ENCODE data around the gene NAT10.
A peak's percentile ranks its signal among the peaks of the same experiment; 100 is the strongest.

Gene NAT10

DNA sequence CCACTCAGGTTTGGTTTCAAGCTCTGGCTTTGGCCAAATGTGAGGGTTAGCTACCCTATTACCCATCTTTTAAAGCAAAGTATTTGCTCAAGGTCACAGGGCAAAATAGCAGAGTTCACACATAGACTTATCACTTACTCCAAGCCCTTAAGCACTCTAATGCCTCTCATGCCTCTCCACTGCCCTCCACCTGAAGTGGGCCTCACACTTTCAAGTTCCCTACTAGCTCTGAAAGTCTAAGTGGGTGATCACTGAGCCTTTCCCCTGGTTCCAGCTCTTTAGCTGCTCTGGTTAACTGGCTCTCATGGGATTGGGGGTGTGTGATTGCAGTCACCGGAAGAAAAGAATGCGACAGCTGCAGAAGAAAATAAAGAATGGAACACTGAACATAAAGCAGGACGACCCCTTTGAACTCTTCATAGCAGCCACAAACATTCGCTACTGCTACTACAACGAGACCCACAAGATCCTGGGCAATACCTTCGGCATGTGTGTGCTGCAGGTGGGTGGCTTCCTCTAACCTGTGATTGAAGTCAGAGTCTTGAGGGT, 6.4 kb downstream of the NAT10 start:
- no peak for DNase-seq

DNA sequence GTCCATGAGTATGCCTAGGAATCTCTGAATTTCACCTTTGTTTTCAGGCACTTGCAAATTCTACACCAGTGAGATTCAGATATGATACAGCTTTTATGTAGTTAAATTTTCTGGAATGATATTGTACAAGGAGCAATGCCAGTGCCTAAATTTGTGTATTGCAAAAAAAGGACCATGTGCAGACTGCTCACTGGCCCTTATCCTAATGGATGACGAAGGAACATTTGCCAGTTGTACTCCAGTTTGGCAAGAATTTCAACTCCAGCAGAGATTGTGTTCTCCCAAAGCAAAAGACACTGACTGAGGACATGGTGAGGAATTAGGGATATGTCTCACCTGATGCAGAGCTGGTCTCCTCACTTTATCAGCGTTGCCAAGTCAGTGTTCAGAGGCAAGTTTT, 8.6 kb downstream of the NAT10 start:
- DNase-seq, result no peak

DNA sequence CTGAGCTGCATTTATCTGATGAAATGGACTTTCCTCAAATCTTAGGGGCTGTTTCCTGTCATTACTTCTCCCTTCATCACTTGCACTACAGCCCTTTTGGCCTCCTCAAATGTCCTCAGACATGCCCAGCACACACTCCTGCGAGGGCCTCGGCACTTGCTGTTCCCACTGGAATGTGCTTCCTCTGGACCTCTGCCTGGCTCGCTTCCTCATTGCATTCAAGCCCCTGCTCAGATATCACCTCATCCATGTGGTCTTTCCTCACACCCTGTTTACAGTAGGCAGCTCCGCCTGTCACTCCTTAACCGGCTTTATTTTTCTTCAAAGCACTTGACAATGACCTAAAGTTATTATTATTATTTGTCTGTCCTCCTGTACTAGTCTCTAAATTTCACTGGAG, 9.0 kb downstream of the NAT10 start:
- no peak for DNase-seq

- DNase-seq, result no peak
These were observed 15.2 kb downstream of the NAT10 start for GRCh38 chr11:34120651-34121050.

- no peak for DNase-seq
These were observed 19.6 kb downstream of the NAT10 start for GRCh38 chr11:34124885-34125668.

DNA sequence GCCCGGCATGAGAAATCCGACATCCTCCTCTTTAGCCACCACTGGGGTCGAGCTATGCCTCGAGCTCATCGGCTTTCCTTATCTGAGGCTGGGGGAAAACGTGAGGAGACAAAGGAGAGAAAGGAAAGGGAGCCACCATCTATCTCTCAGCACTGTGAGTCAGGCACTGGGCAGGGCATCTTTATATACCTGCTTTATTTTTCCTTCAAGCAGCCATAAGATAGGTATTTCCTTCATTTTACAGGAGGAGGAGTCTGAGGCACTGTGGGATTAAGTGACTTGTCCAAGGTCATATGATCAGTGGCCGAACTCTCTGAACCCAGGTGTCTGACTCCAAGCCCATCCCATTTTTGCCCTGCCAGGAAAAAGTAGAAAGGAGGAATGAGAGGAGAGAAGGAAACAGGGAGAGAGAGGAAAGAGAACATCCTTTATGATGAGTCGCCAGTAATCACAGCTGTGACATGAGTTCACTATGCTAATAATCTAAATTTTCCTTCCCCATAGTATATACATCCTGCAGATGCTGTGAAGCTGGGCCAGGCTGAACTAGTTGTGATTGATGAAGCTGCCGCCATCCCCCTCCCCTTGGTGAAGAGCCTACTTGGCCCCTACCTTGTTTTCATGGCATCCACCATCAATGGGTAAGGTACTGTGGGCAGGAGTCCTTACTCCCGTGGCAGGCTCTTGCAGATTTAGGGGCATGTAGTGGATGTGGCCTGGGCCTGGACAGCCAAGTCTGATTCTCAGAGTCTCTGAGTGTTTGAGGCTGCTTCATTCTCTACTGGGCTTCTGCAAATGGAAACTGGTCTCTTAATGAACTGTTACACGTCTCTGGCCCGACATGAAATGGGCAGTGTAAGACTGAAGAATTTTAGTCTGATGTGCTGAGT, 21.8 kb downstream of the NAT10 start:
- no peak for DNase-seq

DNA sequence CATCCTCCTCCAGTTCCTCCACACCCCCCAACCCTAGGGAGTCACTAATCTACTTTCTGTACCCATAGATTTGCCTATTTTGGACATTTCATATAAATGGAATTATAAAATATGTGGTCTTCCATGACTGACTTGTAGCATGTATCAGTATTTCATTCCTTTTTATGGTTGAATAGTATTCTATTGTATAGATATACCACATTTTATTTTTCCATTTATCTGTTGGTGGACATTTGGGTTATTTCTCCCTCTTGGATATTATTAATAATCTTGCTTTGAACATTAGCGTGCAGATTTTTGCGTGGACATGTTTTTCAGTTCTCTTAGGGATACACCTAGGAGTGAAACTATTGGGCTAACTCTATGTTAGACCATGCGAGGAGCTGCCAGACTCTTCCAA, 23.4 kb downstream of the NAT10 start:
- DNase-seq, result no peak

DNA sequence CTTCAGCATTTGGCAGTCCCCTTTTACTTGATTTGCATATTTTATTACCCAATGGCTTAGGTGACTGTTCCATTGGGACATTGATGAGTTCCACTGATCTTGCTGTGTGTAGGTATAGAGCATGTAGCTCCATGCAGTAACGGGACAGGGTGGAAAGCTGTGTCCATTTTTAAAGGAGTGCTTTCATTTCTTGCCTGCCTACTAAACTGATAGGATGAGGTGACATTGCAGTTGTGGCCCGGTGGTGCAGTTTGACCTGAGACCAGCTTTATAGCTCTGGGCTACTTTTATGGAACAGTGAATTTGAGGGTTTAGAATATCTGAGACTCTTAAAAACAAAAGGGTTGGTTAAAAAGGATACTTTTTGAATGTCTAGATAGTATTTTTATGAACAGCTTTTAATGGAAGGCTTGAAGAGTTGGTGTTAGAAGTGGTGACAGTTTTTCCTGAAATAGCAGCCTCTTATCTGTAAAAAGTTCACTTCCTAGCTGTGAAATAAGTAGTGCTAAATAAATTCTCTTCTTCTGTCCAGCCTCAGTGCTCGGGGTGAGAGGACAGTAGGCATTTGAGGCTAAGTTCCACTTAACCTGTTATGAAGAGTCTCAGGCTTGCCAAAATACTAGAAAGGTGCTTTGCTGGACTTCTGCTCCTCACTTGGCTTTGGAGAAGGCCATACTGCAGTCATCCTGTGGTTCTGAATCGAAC, 27.0 kb downstream of the NAT10 start:
- no peak for DNase-seq

DNA sequence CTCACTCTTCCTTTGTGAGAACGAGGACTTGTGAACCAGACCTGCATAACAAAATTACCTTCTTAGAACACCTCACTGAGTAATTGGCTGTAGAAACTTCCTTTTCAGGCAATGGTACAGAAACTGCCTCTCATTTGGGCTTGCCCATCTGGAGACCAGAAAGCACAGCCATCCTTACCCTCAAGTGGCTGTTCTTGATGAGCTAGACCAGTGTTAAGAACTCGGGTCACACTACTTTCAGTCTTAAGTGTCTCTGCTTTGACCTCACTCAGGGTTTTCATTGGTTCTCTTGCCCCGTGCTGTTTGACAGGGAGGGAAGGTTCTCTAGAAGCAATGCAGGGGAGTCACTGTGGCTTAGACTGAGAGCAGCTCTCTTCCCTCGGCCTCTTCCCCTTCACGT, 29.3 kb downstream of the NAT10 start:
- DNase-seq, result no peak

- DNase-seq, result no peak
These were observed 30.0 kb downstream of the NAT10 start for GRCh38 chr11:34135439-34135838.

DNA sequence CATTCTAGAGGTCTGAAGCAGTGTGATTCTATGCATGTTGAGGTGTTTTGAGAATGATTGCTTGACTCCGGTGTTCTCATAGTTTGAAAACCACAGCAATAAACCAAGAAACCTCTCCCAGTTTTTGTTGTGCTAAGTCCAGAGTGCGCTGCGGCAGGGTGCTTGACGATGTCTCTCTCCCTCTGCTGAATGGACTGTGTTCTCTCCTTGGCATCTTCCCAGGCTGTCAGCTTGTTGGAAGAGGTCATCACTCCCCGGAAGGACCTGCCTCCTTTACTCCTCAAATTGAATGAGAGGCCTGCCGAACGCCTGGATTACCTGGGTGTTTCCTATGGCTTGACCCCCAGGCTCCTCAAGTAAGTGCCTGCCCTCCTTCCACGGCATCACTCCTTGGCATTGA, 31.0 kb downstream of the NAT10 start:
- DNase-seq, result no peak

DNA sequence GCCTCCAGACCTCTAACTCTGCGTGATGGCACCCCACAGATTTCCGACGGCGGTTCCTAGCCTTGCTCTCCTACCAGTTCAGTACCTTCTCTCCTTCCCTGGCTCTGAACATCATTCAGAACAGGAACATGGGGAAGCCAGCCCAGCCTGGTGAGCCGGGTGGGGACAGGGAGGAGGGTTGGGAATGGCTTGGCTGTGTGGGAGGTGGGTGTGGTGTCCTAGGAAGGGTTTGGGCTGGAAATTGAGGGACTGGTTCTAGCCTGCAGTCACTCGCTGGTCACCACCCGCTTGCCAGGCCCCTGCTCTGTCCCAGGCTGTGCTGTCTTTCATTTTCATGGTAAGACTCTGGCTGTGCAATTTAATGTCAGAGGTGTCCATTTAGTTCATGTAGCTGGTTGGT, 33.9 kb downstream of the NAT10 start:
- no peak for DNase-seq

DNA sequence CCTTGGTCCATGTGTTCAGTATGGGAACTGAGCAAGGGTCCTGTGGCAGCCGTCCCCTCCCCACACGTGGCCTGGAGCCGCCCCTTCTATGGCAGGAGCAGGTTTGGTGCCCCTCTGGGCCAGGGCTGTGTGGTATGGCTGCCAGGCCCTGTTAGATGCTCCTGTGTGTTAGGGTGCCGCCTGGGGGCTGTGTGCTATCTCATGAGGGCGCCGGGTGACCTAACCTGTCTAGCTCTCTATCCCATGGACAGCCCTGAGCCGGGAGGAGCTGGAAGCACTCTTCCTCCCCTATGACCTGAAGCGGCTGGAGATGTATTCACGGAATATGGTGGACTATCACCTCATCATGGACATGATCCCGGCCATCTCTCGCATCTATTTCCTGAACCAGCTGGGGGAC, 34.7 kb downstream of the NAT10 start:
- DNase-seq, result no peak

GRCh38 chr11:34143048-34143447, 37.6 kb downstream of the NAT10 start:
- no peak for DNase-seq

DNA sequence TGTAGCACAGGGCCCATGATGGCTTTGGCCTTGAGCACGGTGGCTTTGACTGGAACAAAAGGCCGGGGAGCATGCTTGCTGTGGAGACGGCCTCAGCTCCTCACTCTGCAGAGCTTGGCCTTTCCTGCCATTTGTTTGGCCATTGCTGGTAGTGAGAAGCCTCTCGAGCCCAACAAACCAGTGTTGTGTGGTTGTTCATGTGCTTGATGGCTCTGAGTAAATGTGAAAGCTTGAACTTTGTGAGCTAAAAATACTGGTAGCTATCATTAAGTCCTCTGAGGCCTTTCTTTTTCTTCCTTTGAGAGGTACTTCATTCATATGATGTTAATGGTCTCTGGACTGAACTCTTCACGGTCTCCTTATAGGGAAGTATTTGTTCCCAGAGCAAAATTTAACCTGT, 39.6 kb downstream of the NAT10 start:
- no peak for DNase-seq

GRCh38 chr11:34145847-34146381, 40.5 kb downstream of the NAT10 start:
- DNase-seq, result no peak

DNA sequence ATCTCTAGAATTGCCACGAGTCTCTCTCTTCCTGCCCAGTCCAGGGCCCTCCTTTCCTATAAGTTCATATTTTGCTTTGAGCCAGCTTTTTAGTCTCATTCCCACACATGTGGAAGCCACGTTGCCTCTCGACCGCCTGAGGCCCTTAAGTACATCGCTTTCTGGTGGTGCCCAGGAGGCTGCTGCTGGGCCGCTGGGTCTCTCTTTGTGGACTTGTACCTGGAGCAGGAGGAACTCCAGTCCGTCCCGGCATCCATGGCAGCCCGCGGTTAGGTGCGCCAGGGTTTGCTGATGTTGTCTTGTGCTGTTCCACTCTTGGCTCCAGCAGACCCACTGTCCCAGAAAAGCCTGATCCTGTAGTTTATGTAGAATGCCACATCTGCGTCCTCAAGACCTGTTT, 41.0 kb downstream of the NAT10 start:
- no peak for DNase-seq

DNA sequence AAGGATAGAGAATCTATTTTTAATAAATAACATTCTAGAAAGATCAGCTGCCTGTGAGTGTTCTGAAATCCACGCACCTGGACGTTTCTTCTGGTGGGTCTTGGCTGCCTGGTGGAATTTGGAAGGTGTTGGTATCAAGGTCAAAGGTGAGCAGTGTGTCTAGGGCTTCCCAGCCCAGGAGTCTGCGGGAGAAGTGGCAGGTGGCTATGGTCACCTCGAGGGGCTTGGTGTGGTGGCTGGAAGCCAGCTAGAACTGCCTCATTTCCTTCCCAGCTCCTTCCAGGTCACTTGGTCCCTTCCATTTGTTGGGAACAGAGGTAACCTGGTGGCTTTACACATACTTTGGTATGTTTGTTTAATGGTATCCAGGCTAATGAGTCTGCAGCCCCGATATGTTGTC, 41.4 kb downstream of the NAT10 start:
- no peak for DNase-seq

- no peak for DNase-seq
These were observed 42.2 kb downstream of the NAT10 start for GRCh38 chr11:34147581-34147980.

GRCh38 chr11:34148504-34149165, 43.2 kb downstream of the NAT10 start:
- peak; percentile 2 for DNase-seq

DNA sequence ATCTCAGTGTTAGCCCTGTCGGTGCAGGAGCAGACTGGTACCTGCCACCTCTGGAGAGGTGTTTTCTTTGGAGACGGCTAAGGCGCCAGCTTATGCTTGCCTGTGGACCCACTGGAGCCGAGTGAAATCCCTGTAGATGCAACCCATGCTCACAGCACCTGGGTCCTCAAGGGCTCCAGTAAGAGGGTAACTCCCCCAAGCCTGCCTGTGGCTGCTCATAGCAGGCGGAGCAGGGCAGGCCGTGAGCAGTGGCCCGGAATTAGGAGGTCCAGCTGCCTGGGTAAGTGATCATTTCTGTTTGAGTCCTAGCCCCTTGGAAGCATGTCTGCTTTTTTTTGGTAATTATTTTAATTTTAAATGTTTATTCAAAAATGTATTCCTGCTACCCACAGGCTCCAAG, 43.8 kb downstream of the NAT10 start:
- no peak for DNase-seq

- DNase-seq, result no peak
These were observed 44.4 kb downstream of the NAT10 start for GRCh38 chr11:34149786-34150185.
